NT2/D1 (cell line): ENCODE data around the gene VAV1.
A peak's percentile ranks its signal among the peaks of the same experiment; 100 is the strongest.

Source experiments
- DNase-seq: peaks from one replicate; pipeline ENCODE4 v3.0.0-alpha.2; 2011; ENCODE audit warnings: low read depth, low spot score
- H3K27me3 ChIP-seq: 2 replicates; pipeline ENCODE4 v1.6.0; 2011; ENCODE audit warnings: mild to moderate bottlenecking; ENCODE audit not compliant: insufficient read length, insufficient read depth
- H3K36me3 ChIP-seq: 2 replicates; pipeline ENCODE4 v1.6.1; 2011; ENCODE audit warnings: mild to moderate bottlenecking, low read length, mixed read lengths; ENCODE audit not compliant: insufficient read depth, insufficient read length
- H3K4me1 ChIP-seq: 2 replicates; pipeline ENCODE4 v1.5.1; 2011; ENCODE audit not compliant: insufficient read depth, insufficient read length
- H3K4me3 ChIP-seq: 2 replicates; pipeline ENCODE4 v1.5.1; 2011; ENCODE audit warnings: low read depth; ENCODE audit not compliant: insufficient read length
- H3K9ac ChIP-seq: 2 replicates; pipeline ENCODE4 v1.6.0; 2011; ENCODE audit warnings: low read depth; ENCODE audit not compliant: insufficient read length
- H3K9me3 ChIP-seq: 2 replicates; pipeline ENCODE4 v1.5.1; 2011; ENCODE audit warnings: mild to moderate bottlenecking, low read length; ENCODE audit not compliant: insufficient read depth
- SUZ12 ChIP-seq: IDR thresholded peaks from 2 replicates; pipeline ENCODE4 v1.6.1; 2011; ENCODE audit not compliant: insufficient read length, insufficient read depth; ENCODE audit errors: extremely low read depth
- YY1 ChIP-seq: IDR thresholded peaks from 2 replicates; pipeline ENCODE4 v1.6.1; 2011; ENCODE audit not compliant: insufficient read length, insufficient read depth
- ZNF274 ChIP-seq: IDR thresholded peaks from 2 replicates; pipeline ENCODE4 v1.6.1; 2011; ENCODE audit warnings: mild to moderate bottlenecking, low read depth, low read length

The VAV1 gene

DNA sequence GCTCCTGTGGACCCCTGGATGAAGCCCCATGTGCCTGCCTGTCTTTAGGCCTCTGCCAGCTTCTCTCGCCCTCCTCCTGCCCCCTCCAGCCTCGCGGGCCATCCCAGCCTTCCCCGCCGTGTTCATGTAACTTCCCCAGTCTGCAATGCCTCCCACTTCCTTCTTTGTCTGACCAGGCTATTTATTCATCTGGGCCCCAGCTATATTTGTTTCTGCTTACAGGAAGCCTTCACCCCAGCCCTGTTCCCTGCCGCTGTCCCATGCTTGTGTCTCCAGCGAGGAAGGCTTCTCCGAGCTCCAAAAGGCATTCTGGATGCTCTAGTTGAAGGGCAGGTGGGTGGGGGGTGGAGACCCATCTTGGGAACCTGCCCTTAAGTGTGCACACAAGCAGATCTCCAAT lies 44.2 kb upstream of the VAV1 start:
- H3K9me3 ChIP-seq = no peaks in the 10 kb centered on the region
- no peak for TF ChIP-seq ZNF274
- no peak for TF ChIP-seq SUZ12
- H3K27me3 ChIP-seq = no peaks in the 10 kb centered on the region
- H3K9ac ChIP-seq = no peak overlapping the region
- H3K4me1 ChIP-seq = peaks cover 9% of the 10 kb centered on the region
- no peak for DNase-seq
- H3K36me3 ChIP-seq = peaks cover 32% of the 10 kb centered on the region
- no peak overlapping the region for H3K4me3 ChIP-seq

GRCh38 chr19:6729573-6730152 lies 42.8 kb upstream of the VAV1 start:
- TF ChIP-seq ZNF274 = no peak
- Histone ChIP-seq H3K27me3 (no peaks in the 10 kb centered on the region), H3K36me3 (peaks cover 39% of the 10 kb centered on the region), H3K4me1 (peaks cover 12% of the 10 kb centered on the region), H3K9me3 (no peaks in the 10 kb centered on the region), H3K9ac (no peak overlapping the region), H3K4me3 (no peak overlapping the region)
- no peak for DNase-seq

GRCh38 chr19:6730153-6730804 lies 42.2 kb upstream of the VAV1 start:
- H3K9me3 ChIP-seq = no peaks in the 10 kb centered on the region
- no peak overlapping the region for H3K4me3 ChIP-seq
- TF ChIP-seq YY1 (no peak), SUZ12 (no peak), ZNF274 (no peak)
- H3K9ac ChIP-seq = no peak overlapping the region
- peaks cover 11% of the 10 kb centered on the region for H3K4me1 ChIP-seq
- peaks cover 41% of the 10 kb centered on the region for H3K36me3 ChIP-seq
- no peak for DNase-seq
- H3K27me3 ChIP-seq = no peaks in the 10 kb centered on the region

DNA sequence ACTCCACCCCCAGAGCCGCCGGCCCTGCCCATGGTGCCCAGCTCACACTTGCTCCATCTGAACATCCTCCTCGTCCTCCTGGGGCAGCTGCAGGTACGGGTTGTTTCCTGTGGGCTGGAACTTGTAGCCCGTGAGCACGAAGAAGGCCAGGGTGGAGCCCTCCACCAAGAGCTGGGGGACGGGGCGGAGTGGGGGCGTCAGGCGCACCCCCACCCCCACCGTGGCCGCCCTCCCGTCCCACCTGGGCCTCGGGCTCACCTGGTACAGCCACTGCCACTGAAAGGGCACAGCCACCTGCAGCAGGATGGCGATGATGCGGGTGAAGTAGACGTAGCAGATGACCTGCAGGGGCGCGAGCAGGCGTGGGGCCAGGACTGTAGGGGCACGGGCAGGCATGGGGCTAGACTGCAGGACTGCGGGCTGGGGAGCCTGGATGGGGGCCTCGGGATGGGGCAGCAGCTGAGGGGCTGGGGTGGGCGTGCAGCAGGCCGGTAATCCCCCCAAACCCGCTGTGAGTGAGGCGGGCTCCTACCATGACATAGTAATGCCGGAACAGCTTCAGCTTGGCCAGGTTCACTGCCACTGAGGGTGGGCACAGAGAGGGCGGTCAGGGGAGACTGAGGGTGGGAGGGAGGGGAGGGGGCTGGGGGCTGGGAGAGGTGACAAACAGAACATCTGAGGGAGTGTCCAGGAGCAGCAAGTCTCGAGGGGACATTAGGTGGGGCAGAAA lies 41.4 kb upstream of the VAV1 start:
- no peaks in the 10 kb centered on the region for H3K27me3 ChIP-seq
- H3K9ac ChIP-seq = no peak overlapping the region
- H3K9me3 ChIP-seq = no peaks in the 10 kb centered on the region
- TF ChIP-seq YY1 (no peak), SUZ12 (no peak), ZNF274 (no peak)
- no peak for DNase-seq
- H3K4me1 ChIP-seq = peaks cover 12% of the 10 kb centered on the region
- H3K36me3 ChIP-seq = peaks cover 42% of the 10 kb centered on the region
- H3K4me3 ChIP-seq = no peak overlapping the region

DNA sequence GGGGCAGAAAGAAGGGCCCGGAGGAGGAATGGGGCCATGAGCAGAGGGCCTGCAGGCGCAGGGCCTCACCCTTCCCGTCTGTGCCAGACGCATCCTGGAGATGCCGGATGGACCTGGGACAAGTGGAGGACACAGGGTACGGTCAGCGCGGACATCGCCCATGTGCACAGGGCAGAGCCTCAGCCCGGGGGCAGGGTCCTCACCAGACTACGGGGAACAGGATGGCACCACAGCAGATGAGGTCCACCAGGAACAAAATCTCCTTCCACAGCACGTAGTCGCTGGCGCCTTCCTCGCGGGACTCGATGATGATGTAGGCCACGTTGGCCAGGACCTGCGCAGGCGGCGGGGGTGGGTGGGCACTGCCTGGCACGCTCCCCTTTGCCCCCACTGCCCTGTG lies 40.7 kb upstream of the VAV1 start:
- no peaks in the 10 kb centered on the region for H3K27me3 ChIP-seq
- H3K9ac ChIP-seq = no peak overlapping the region
- DNase-seq = no peak
- H3K4me3 ChIP-seq = no peak overlapping the region
- no peaks in the 10 kb centered on the region for H3K9me3 ChIP-seq
- no peak for TF ChIP-seq YY1
- TF ChIP-seq ZNF274 = no peak
- TF ChIP-seq SUZ12 = no peak
- peaks cover 42% of the 10 kb centered on the region for H3K36me3 ChIP-seq
- H3K4me1 ChIP-seq = peaks cover 12% of the 10 kb centered on the region

DNA sequence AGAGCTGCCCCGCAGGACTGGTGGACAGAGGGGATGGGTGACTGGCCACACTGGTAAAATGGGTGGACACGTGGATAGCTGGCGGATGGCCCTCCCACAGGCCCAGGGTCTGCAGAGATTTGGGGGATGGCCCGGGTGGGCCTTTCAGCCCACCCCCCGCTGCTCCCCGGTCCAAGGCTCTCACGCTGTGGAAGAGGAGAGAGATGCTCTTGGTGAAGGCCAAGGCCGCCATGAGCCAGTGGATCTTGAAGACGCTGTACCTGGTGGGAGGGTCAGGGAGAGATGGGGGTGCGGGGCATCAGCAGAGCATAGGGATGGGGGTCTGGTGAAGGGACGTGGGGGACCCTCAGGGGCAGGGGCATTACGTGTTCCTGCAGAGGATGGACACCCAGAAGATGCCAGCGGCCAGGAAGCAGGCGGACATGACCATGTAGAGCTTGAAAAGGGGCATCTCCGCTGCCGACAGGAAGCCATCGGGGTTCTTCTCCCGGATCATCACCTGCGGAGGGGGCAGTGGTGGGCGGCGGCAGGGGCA lies 39.6 kb upstream of the VAV1 start:
- peaks cover 42% of the 10 kb centered on the region for H3K36me3 ChIP-seq

GRCh38 chr19:6733338-6734095 lies 39.0 kb upstream of the VAV1 start:
- TF ChIP-seq SUZ12 = no peak
- TF ChIP-seq YY1 = no peak
- Histone ChIP-seq H3K4me1 (peaks cover 8% of the 10 kb centered on the region), H3K27me3 (no peaks in the 10 kb centered on the region), H3K4me3 (no peak overlapping the region), H3K9ac (peak overlapping the region; percentile 51), H3K36me3 (peaks cover 42% of the 10 kb centered on the region), H3K9me3 (no peaks in the 10 kb centered on the region)
- no peak for DNase-seq

More for the DNA sequence above, 39.6 kb upstream of the VAV1 start:
- Histone ChIP-seq H3K27me3 (no peaks in the 10 kb centered on the region), H3K4me1 (peaks cover 12% of the 10 kb centered on the region), H3K9me3 (no peaks in the 10 kb centered on the region), H3K4me3 (no peak overlapping the region), H3K9ac (no peak overlapping the region)
- TF ChIP-seq ZNF274 (no peak), YY1 (no peak), SUZ12 (no peak)
- DNase-seq = no peak
